BJ (cell line): ENCODE results near the gene WRAP53. TPM values are rescaled to one million over a fixed set of nuclear protein-coding genes. Genes with fewer than 3 reads are reported as not detected.

Source experiments
- CTCF ChIA-PET: fragments of 350-600 bp; formaldehyde crosslinking; extraction: SDS; loops from one replicate; lab custom pipeline; 2021; ENCODE audit warnings: antibody characterized with exemption, inconsistent platforms; lab: Yijun Ruan, JAX
- POLR2A ChIA-PET: fragments of 300-600 bp; sonication (Branson Sonifier 250); formaldehyde crosslinking; extraction: SDS; loops from one replicate; lab custom pipeline; 2021; ENCODE audit warnings: antibody characterized with exemption; lab: Charles Lee
- DNase-seq: peaks from one replicate; pipeline ENCODE4 v3.0.0-alpha.2; 2011; ENCODE audit warnings: low read depth
- H3K27me3 ChIP-seq: 2 replicates; pipeline ENCODE4 v1.6.0; 2011; ENCODE audit warnings: low read length; ENCODE audit not compliant: control insufficient read depth, insufficient read depth
- H3K36me3 ChIP-seq: 2 replicates; pipeline ENCODE4 v1.5.1; 2011; ENCODE audit warnings: low read length; ENCODE audit not compliant: control insufficient read depth, insufficient read depth
- H3K4me3 ChIP-seq: 2 replicates; pipeline ENCODE4 v1.5.1; 2011; ENCODE audit warnings: low read depth, mild to moderate bottlenecking, control low read depth, low read length
- polyA plus RNA-seq: library from polyadenylated mRNA; depleted of rRNA; stranded (reverse); fragments of >200 nt; gene quantifications from 2 replicates; pipeline ENCODE4 v1.2.3, GENCODE V29; 2011
- TF ChIP-seq, protein P1 (sequence below): IDR thresholded peaks from 2 replicates; pipeline ENCODE4 v1.5.1; 2011; ENCODE audit warnings: low read depth, mild to moderate bottlenecking, control low read depth, inconsistent platforms, low read length, moderate library complexity; ENCODE audit not compliant: insufficient read depth

Gene WRAP53
- polyA plus RNA-seq, 1 experiment, result 7.9 TPM

GRCh38 chr17:7732981-7733539 lies 44.8 kb downstream of the WRAP53 start:
- Histone ChIP-seq H3K36me3 (no peaks in the 10 kb centered on the region), H3K4me3 (no peak overlapping the region), H3K27me3 (peaks cover 13% of the 10 kb centered on the region)
- POLR2A ChIA-PET, result no interaction called here
- CTCF ChIA-PET, result interaction anchor here (0.6 to 0.7 kb wide), 2 partner anchors 11 to 52 kb away, joined by 3 read pairs; no protein-coding TSS in a partner anchor
- no peak for DNase-seq
- TF ChIP-seq, protein P1, sequence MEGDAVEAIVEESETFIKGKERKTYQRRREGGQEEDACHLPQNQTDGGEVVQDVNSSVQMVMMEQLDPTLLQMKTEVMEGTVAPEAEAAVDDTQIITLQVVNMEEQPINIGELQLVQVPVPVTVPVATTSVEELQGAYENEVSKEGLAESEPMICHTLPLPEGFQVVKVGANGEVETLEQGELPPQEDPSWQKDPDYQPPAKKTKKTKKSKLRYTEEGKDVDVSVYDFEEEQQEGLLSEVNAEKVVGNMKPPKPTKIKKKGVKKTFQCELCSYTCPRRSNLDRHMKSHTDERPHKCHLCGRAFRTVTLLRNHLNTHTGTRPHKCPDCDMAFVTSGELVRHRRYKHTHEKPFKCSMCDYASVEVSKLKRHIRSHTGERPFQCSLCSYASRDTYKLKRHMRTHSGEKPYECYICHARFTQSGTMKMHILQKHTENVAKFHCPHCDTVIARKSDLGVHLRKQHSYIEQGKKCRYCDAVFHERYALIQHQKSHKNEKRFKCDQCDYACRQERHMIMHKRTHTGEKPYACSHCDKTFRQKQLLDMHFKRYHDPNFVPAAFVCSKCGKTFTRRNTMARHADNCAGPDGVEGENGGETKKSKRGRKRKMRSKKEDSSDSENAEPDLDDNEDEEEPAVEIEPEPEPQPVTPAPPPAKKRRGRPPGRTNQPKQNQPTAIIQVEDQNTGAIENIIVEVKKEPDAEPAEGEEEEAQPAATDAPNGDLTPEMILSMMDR, result no peak

DNA sequence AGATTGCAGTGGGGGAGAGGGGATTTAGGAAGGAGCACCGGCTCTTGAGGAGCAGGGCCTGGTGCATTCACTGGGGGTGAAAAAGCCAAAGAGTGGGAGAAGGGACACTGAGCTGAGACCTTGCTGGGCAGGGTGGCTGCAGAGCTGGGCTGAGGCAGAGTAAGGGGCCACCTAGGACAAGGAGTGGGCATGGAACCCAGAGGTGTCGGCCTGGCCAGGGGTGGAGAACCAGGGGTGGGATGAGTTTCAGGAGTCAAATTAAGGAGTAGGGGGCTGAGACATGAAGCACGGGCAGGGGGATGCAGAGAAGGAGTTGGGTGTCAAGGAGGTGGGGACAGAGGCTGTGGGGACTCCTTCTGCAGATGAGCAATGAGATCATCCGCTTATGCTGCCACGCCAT lies 49.3 kb downstream of the WRAP53 start:
- no peaks in the 10 kb centered on the region for H3K36me3 ChIP-seq
- ChIA-PET POLR2A (no interaction called here), CTCF (interaction anchor here (0.9 kb wide), 1 partner anchor 44 kb away, joined by 3 read pairs; no protein-coding TSS in a partner anchor)
- no peak overlapping the region for H3K4me3 ChIP-seq
- TF ChIP-seq, protein P1, result no peak
- DNase-seq, result no peak
- H3K27me3 ChIP-seq, result peaks cover 14% of the 10 kb centered on the region

GRCh38 chr17:7739746-7740145 lies 51.5 kb downstream of the WRAP53 start:
- Histone ChIP-seq H3K4me3 (no peak overlapping the region), H3K27me3 (peaks cover 9% of the 10 kb centered on the region), H3K36me3 (no peaks in the 10 kb centered on the region)
- DNase-seq, result no peak
- TF ChIP-seq, protein P1, result no peak
- ChIA-PET POLR2A (no interaction called here), CTCF (interaction anchor here (0.8 kb wide), 1 partner anchor 16 kb away, joined by 3 read pairs; no protein-coding TSS in a partner anchor)

DNA sequence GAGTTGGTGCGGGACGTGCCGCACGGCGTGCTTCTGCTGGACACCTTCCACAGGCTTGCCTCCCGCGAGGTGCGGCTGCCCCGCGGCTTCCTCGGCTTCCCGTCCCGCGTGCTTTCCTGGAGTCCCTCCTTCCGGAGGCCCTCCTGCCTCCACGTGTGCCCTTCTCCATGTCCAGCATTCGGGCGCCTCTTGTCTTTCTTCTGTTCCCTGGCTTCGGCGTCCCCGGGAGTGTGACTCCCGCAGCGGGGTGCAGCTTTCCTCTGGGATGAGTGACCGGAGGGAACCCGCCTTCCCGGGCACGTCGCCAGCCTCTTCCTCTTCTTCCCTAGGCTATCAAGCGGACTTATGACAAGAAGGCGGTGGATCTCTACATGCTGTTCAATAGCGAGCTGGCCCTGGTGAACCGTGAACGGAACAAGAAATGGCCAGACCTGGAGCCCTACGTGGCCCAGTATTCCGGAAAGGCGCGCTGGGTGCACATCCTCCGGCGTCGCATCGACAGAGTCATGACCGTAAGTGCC lies 52.3 kb downstream of the WRAP53 start:
- Histone ChIP-seq H3K27me3 (peaks cover 9% of the 10 kb centered on the region), H3K36me3 (no peaks in the 10 kb centered on the region), H3K4me3 (no peak overlapping the region)
- TF ChIP-seq, protein P1, result no peak
- POLR2A ChIA-PET, result no interaction called here
- CTCF ChIA-PET, result interaction anchor here (0.5 to 1.0 kb wide), 3 partner anchors 10 to 42 kb away, joined by 3 to 4 read pairs (median 4); partner anchors contain the start of gene EFNB3
- DNase-seq, result no peak

- CTCF ChIA-PET, result interaction anchor here (0.7 to 7.7 kb wide), 33 partner anchors 8 to 299 kb away, joined by 3 to 264 read pairs (median 8); partner anchors contain the start of genes CNTROB, CYB5D1, NAA38 and TRAPPC1
- TF ChIP-seq, protein P1, result no peak
- DNase-seq, result no peak
- Histone ChIP-seq H3K36me3 (no peaks in the 10 kb centered on the region), H3K4me3 (no peak overlapping the region), H3K27me3 (peaks cover 5% of the 10 kb centered on the region)
- POLR2A ChIA-PET, result no interaction called here
Measured at GRCh38 chr17:7742729-7743128, 54.5 kb downstream of the WRAP53 start.
